MM.1S (cell line): ENCODE data around the gene BCL2.

Experiments used
- DNase-seq: peaks from one replicate; pipeline ENCODE4 v3.0.0-alpha.2; 2015
- H2AFZ ChIP-seq: fragments of 300-600 bp; sonication (generic); 2 replicates; pipeline ENCODE4 v1.6.0; 2016; ENCODE audit warnings: antibody characterized with exemption, low read length
- H3F3A ChIP-seq: fragments of 300-600 bp; sonication (generic); 2 replicates; pipeline ENCODE4 v1.6.1; 2016; ENCODE audit warnings: mild to moderate bottlenecking, antibody characterized with exemption, low read length, moderate library complexity, mixed read lengths; ENCODE audit not compliant: insufficient read depth
- H3K27ac ChIP-seq: fragments of 300-600 bp; sonication (generic); 2 replicates; pipeline ENCODE4 v1.5.1; 2016; ENCODE audit warnings: mild to moderate bottlenecking, low read length
- H3K27me3 ChIP-seq: fragments of 300-600 bp; sonication (generic); replicated peaks from 2 replicates; pipeline ENCODE4 v1.6.0; 2016; ENCODE audit warnings: low read length; ENCODE audit not compliant: insufficient read depth
- H3K36me3 ChIP-seq: fragments of 300-600 bp; sonication (generic); replicated peaks from 2 replicates; pipeline ENCODE4 v1.6.1; 2016; ENCODE audit warnings: mild to moderate bottlenecking, low read length, mixed read lengths; ENCODE audit not compliant: insufficient read depth
- H3K4me1 ChIP-seq: fragments of 300-600 bp; sonication (generic); 2 replicates; pipeline ENCODE4 v1.6.1; 2016; ENCODE audit warnings: low read length, mixed read lengths
- H3K4me2 ChIP-seq: fragments of 300-600 bp; sonication (generic); 2 replicates; pipeline ENCODE4 v1.6.0; 2016; ENCODE audit warnings: low read depth, low read length
- H3K4me3 ChIP-seq: fragments of 300-600 bp; sonication (generic); 2 replicates; pipeline ENCODE4 v1.5.1; 2016; ENCODE audit warnings: low read length, mixed read lengths
- H3K79me2 ChIP-seq: fragments of 300-600 bp; sonication (generic); 2 replicates; pipeline ENCODE4 v1.6.1; 2016; ENCODE audit warnings: mixed run types, low read length, mixed read lengths
- H3K9ac ChIP-seq: fragments of 300-600 bp; sonication (generic); 2 replicates; pipeline ENCODE4 v1.6.1; 2016; ENCODE audit warnings: low read length, mixed read lengths
- H3K9me2 ChIP-seq: fragments of 300-600 bp; sonication (generic); replicated peaks from 2 replicates; pipeline ENCODE4 v1.6.1; 2016; ENCODE audit warnings: mild to moderate bottlenecking, low read length, mixed read lengths; ENCODE audit not compliant: insufficient read depth
- H3K9me3 ChIP-seq: fragments of 300-600 bp; sonication (generic); replicated peaks from 2 replicates; pipeline ENCODE4 v1.6.1; 2016; ENCODE audit warnings: mild to moderate bottlenecking, low read length, mixed read lengths; ENCODE audit not compliant: insufficient read depth
- H4K20me1 ChIP-seq: fragments of 300-600 bp; sonication (generic); 2 replicates; pipeline ENCODE4 v1.6.1; 2016; ENCODE audit warnings: mild to moderate bottlenecking, low read length, moderate library complexity, mixed read lengths; ENCODE audit not compliant: insufficient read depth
- CTCF ChIP-seq: fragments of 300-600 bp; sonication (generic); IDR thresholded peaks from 2 replicates; pipeline ENCODE4 v1.5.1; 2016; ENCODE audit warnings: antibody characterized with exemption, low read length, mixed read lengths
- EZH2 ChIP-seq: fragments of 300-600 bp; sonication (generic); optimal IDR thresholded peaks from 2 replicates; pipeline ENCODE3; 2017; ENCODE audit warnings: low read depth, mild to moderate bottlenecking, antibody characterized with exemption, low read length, mixed read lengths
- EZH2phosphoT487 ChIP-seq: fragments of 300-600 bp; sonication (generic); IDR thresholded peaks from 2 replicates; pipeline ENCODE4 v1.6.1; 2018; ENCODE audit warnings: antibody characterized with exemption, low read length

The BCL2 gene

GRCh38 chr18:63082366-63083019 is 237.1 kb downstream of the BCL2 start:
- H2AFZ ChIP-seq, result no peak overlapping the region
- H3K27ac ChIP-seq, result no peak overlapping the region
- H3K4me3 ChIP-seq, result no peak overlapping the region
- no peak overlapping the region for H3K9ac ChIP-seq
- no peaks in the 10 kb centered on the region for H3K9me3 ChIP-seq
- H3F3A ChIP-seq, result peaks cover 7% of the 10 kb centered on the region; the same call in 1 of the 2 replicates
- no peaks in the 10 kb centered on the region for H3K27me3 ChIP-seq
- no peaks in the 10 kb centered on the region for H3K9me2 ChIP-seq
- no peaks in the 10 kb centered on the region for H4K20me1 ChIP-seq
- H3K4me1 ChIP-seq, result peaks cover 4% of the 10 kb centered on the region; the same call in 1 of the 2 replicates
- H3K79me2 ChIP-seq, result no peaks in the 10 kb centered on the region
- H3K36me3 ChIP-seq, result no peaks in the 10 kb centered on the region
- no peak for DNase-seq
- no peak overlapping the region for H3K4me2 ChIP-seq
- no peak for TF ChIP-seq EZH2
- TF ChIP-seq EZH2phosphoT487, result no peak
- no peak for TF ChIP-seq CTCF

- Histone ChIP-seq H3K9me3 (no peaks in the 10 kb centered on the region), H3K79me2 (no peaks in the 10 kb centered on the region), H4K20me1 (no peaks in the 10 kb centered on the region), H3K4me1 (peaks cover 8% of the 10 kb centered on the region; the same call in 1 of the 2 replicates), H3K27ac (no peak overlapping the region; the same call in 1 of the 2 replicates), H3K36me3 (no peaks in the 10 kb centered on the region), H2AFZ (no peak overlapping the region), H3K27me3 (0 out of 2 replicates have a peak, but pooled peaks cover 3% of the 10 kb centered on the region), H3K4me3 (no peak overlapping the region), H3F3A (peaks cover 10% of the 10 kb centered on the region; the same call in 1 of the 2 replicates), H3K4me2 (no peak overlapping the region), H3K9ac (no peak overlapping the region), H3K9me2 (no peaks in the 10 kb centered on the region)
- TF ChIP-seq EZH2phosphoT487 (no peak), EZH2 (no peak), CTCF (no peak)
- DNase-seq, result peak; percentile 81
Observed at GRCh38 chr18:63079114-63079513, 240.5 kb downstream of the BCL2 start.

GRCh38 chr18:63078471-63078870 is 241.1 kb downstream of the BCL2 start:
- DNase-seq, result no peak
- Histone ChIP-seq H3K79me2 (no peaks in the 10 kb centered on the region), H3K27me3 (0 out of 2 replicates have a peak, but pooled peaks cover 3% of the 10 kb centered on the region), H3K4me3 (no peak overlapping the region), H3K36me3 (no peaks in the 10 kb centered on the region), H3K4me1 (peaks cover 8% of the 10 kb centered on the region; the same call in 1 of the 2 replicates), H3K27ac (no peak overlapping the region), H3K4me2 (no peak overlapping the region), H2AFZ (no peak overlapping the region), H3F3A (peaks cover 10% of the 10 kb centered on the region; the same call in 1 of the 2 replicates), H3K9me3 (no peaks in the 10 kb centered on the region), H4K20me1 (no peaks in the 10 kb centered on the region), H3K9ac (no peak overlapping the region), H3K9me2 (no peaks in the 10 kb centered on the region)
- TF ChIP-seq EZH2phosphoT487 (no peak), CTCF (no peak), EZH2 (no peak)
